Measurements from ENCODE around the gene CDKN3.

CDKN3 gene

GRCh38 chr14:54396493-54397335 is at the start of gene CDKN3:
Gene CDKN3, plus strand, starts transcription at chr14:54397007. Its CDS starts 62 bp downstream, at chr14:54397069.
- Mint-ChIP-seq H3K27ac (peak within 1 kb of the TSS; percentile 87), H3K9me3 (no peaks in the 10 kb centered on the region), H3K4me3 (peak within 1 kb of the TSS; percentile 89), H3K36me3 (ENCODE audit: low read depth) (peaks cover 2% of the 10 kb centered on the region), H3K27me3 (no peaks in the 10 kb centered on the region), H3K4me1 (ENCODE audit: low read depth) (peaks cover 20% of the 10 kb centered on the region)

GRCh38 chr14:54347044-54347443 is 49.8 kb upstream of the CDKN3 start:
- Mint-ChIP-seq H3K27ac (no peak overlapping the region), H3K36me3 (ENCODE audit: low read depth) (no peaks in the 10 kb centered on the region), H3K4me3 (no peak overlapping the region), H3K9me3 (no peaks in the 10 kb centered on the region), H3K4me1 (ENCODE audit: low read depth) (no peaks in the 10 kb centered on the region), H3K27me3 (peaks cover 25% of the 10 kb centered on the region)

- H3K9me3 Mint-ChIP-seq: no peaks in the 10 kb centered on the region
- H3K4me1 Mint-ChIP-seq (ENCODE audit: low read depth): no peaks in the 10 kb centered on the region
- H3K4me3 Mint-ChIP-seq: no peak overlapping the region
- H3K36me3 Mint-ChIP-seq (ENCODE audit: low read depth): no peaks in the 10 kb centered on the region
- peaks cover 27% of the 10 kb centered on the region for H3K27me3 Mint-ChIP-seq
- H3K27ac Mint-ChIP-seq: no peak overlapping the region
Observed at GRCh38 chr14:54348001-54348611, 48.7 kb upstream of the CDKN3 start.

- Mint-ChIP-seq H3K27me3 (peaks cover 30% of the 10 kb centered on the region), H3K36me3 (ENCODE audit: low read depth) (no peaks in the 10 kb centered on the region), H3K4me3 (no peak overlapping the region), H3K27ac (no peak overlapping the region), H3K4me1 (ENCODE audit: low read depth) (no peaks in the 10 kb centered on the region), H3K9me3 (no peaks in the 10 kb centered on the region)
Observed at GRCh38 chr14:54348923-54349620, 47.7 kb upstream of the CDKN3 start.

- no peak overlapping the region for H3K4me3 Mint-ChIP-seq
- no peaks in the 10 kb centered on the region for H3K9me3 Mint-ChIP-seq
- H3K27ac Mint-ChIP-seq: no peak overlapping the region
- H3K36me3 Mint-ChIP-seq (ENCODE audit: low read depth): no peaks in the 10 kb centered on the region
- no peaks in the 10 kb centered on the region for H3K4me1 Mint-ChIP-seq (ENCODE audit: low read depth)
- peaks cover 33% of the 10 kb centered on the region for H3K27me3 Mint-ChIP-seq
Observed at GRCh38 chr14:54349713-54350112, 47.1 kb upstream of the CDKN3 start.

- Mint-ChIP-seq H3K36me3 (ENCODE audit: low read depth) (no peaks in the 10 kb centered on the region), H3K27me3 (peaks cover 33% of the 10 kb centered on the region), H3K4me3 (no peak overlapping the region), H3K4me1 (ENCODE audit: low read depth) (no peaks in the 10 kb centered on the region), H3K27ac (no peak overlapping the region), H3K9me3 (no peaks in the 10 kb centered on the region)
Observed at GRCh38 chr14:54350203-54350602, 46.6 kb upstream of the CDKN3 start.

- no peaks in the 10 kb centered on the region for H3K9me3 Mint-ChIP-seq
- no peak overlapping the region for H3K4me3 Mint-ChIP-seq
- no peaks in the 10 kb centered on the region for H3K4me1 Mint-ChIP-seq (ENCODE audit: low read depth)
- H3K27ac Mint-ChIP-seq: no peak overlapping the region
- no peaks in the 10 kb centered on the region for H3K36me3 Mint-ChIP-seq (ENCODE audit: low read depth)
- H3K27me3 Mint-ChIP-seq: peaks cover 42% of the 10 kb centered on the region
Observed at GRCh38 chr14:54353266-54353665, 43.5 kb upstream of the CDKN3 start.

GRCh38 chr14:54353694-54354093 is 43.1 kb upstream of the CDKN3 start:
- peaks cover 42% of the 10 kb centered on the region for H3K27me3 Mint-ChIP-seq
- no peaks in the 10 kb centered on the region for H3K4me1 Mint-ChIP-seq (ENCODE audit: low read depth)
- H3K27ac Mint-ChIP-seq: no peak overlapping the region
- no peaks in the 10 kb centered on the region for H3K36me3 Mint-ChIP-seq (ENCODE audit: low read depth)
- H3K4me3 Mint-ChIP-seq: no peak overlapping the region
- H3K9me3 Mint-ChIP-seq: no peaks in the 10 kb centered on the region

GRCh38 chr14:54354096-54354495 is 42.7 kb upstream of the CDKN3 start:
- Mint-ChIP-seq H3K27ac (no peak overlapping the region), H3K4me3 (no peak overlapping the region), H3K27me3 (peaks cover 40% of the 10 kb centered on the region), H3K4me1 (ENCODE audit: low read depth) (no peaks in the 10 kb centered on the region), H3K36me3 (ENCODE audit: low read depth) (no peaks in the 10 kb centered on the region), H3K9me3 (no peaks in the 10 kb centered on the region)

GRCh38 chr14:54354968-54355641 is 41.7 kb upstream of the CDKN3 start:
- H3K36me3 Mint-ChIP-seq (ENCODE audit: low read depth): no peaks in the 10 kb centered on the region
- peaks cover 40% of the 10 kb centered on the region for H3K27me3 Mint-ChIP-seq
- no peaks in the 10 kb centered on the region for H3K4me1 Mint-ChIP-seq (ENCODE audit: low read depth)
- H3K4me3 Mint-ChIP-seq: no peak overlapping the region
- no peaks in the 10 kb centered on the region for H3K9me3 Mint-ChIP-seq
- no peak overlapping the region for H3K27ac Mint-ChIP-seq

GRCh38 chr14:54355698-54356097 is 41.1 kb upstream of the CDKN3 start:
- Mint-ChIP-seq H3K9me3 (no peaks in the 10 kb centered on the region), H3K4me3 (no peak overlapping the region), H3K27me3 (peaks cover 36% of the 10 kb centered on the region), H3K4me1 (ENCODE audit: low read depth) (no peaks in the 10 kb centered on the region), H3K36me3 (ENCODE audit: low read depth) (no peaks in the 10 kb centered on the region), H3K27ac (no peak overlapping the region)

- H3K27me3 Mint-ChIP-seq: peaks cover 33% of the 10 kb centered on the region
Observed at GRCh38 chr14:54356172-54356571, 40.6 kb upstream of the CDKN3 start.

GRCh38 chr14:54360667-54361066 is 36.1 kb upstream of the CDKN3 start:
- no peak overlapping the region for H3K27ac Mint-ChIP-seq
- H3K27me3 Mint-ChIP-seq: peaks cover 28% of the 10 kb centered on the region
- H3K4me1 Mint-ChIP-seq (ENCODE audit: low read depth): no peaks in the 10 kb centered on the region
- H3K36me3 Mint-ChIP-seq (ENCODE audit: low read depth): no peaks in the 10 kb centered on the region
- H3K4me3 Mint-ChIP-seq: no peak overlapping the region
- no peaks in the 10 kb centered on the region for H3K9me3 Mint-ChIP-seq

More at GRCh38 chr14:54356172-54356571, 40.6 kb upstream of the CDKN3 start:
- H3K27ac Mint-ChIP-seq: no peak overlapping the region
- no peak overlapping the region for H3K4me3 Mint-ChIP-seq
- H3K9me3 Mint-ChIP-seq: no peaks in the 10 kb centered on the region
- no peaks in the 10 kb centered on the region for H3K4me1 Mint-ChIP-seq (ENCODE audit: low read depth)
- H3K36me3 Mint-ChIP-seq (ENCODE audit: low read depth): no peaks in the 10 kb centered on the region

GRCh38 chr14:54362089-54362504 is 34.7 kb upstream of the CDKN3 start:
- Mint-ChIP-seq H3K9me3 (no peaks in the 10 kb centered on the region), H3K27me3 (peaks cover 26% of the 10 kb centered on the region), H3K4me1 (ENCODE audit: low read depth) (no peaks in the 10 kb centered on the region), H3K36me3 (ENCODE audit: low read depth) (no peaks in the 10 kb centered on the region), H3K4me3 (no peak overlapping the region), H3K27ac (no peak overlapping the region)
